HG02840 (cell line): ENCODE measurements around the gene KCNJ6.
"Not testable (repeated sequence)": the region's sequence is repeated elsewhere in the genome, so short reads cannot be mapped to it uniquely, and the experiment has no call there.

Source experiments
- ATAC-seq: cut with Tn5 transposase; IDR thresholded peaks from one replicate; pipeline ENCODE4 v1.9.1; 2021; ENCODE audit warnings: mild to moderate bottlenecking, moderate library complexity, moderate number of reproducible peaks; ENCODE audit not compliant: unreplicated experiment, low FRiP score

KCNJ6 gene

GRCh38 chr21:37916310-37917051 is at the start of gene KCNJ6:
Gene KCNJ6, minus strand, starts transcription at chr21:37916457. Its CDS starts 75,775 bp downstream, at chr21:37840682.
- no peak for ATAC-seq

GRCh38 chr21:37965088-37965805 is 49.0 kb upstream of the KCNJ6 start:
- no peak for ATAC-seq

- ATAC-seq = no peak
Measured at GRCh38 chr21:37958537-37958936, 42.3 kb upstream of the KCNJ6 start.

- ATAC-seq = no peak
Measured at GRCh38 chr21:37956772-37957171, 40.5 kb upstream of the KCNJ6 start.

GRCh38 chr21:37945036-37945435 is 28.8 kb upstream of the KCNJ6 start:
- ATAC-seq = no peak

- no peak for ATAC-seq
Measured at GRCh38 chr21:37944496-37944895, 28.2 kb upstream of the KCNJ6 start.

- no peak for ATAC-seq
Measured at GRCh38 chr21:37940691-37941090, 24.4 kb upstream of the KCNJ6 start.

- ATAC-seq = no peak
Measured at GRCh38 chr21:37939838-37940237, 23.6 kb upstream of the KCNJ6 start.

- ATAC-seq = no peak
Measured at GRCh38 chr21:37939251-37939650, 23.0 kb upstream of the KCNJ6 start.

GRCh38 chr21:37937668-37938067 is 21.4 kb upstream of the KCNJ6 start:
- ATAC-seq = no peak

GRCh38 chr21:37936010-37936785 is 19.9 kb upstream of the KCNJ6 start:
- ATAC-seq = no peak

- ATAC-seq = no peak
Measured at GRCh38 chr21:37932936-37933335, 16.7 kb upstream of the KCNJ6 start.

GRCh38 chr21:37927711-37928110 is 11.5 kb upstream of the KCNJ6 start:
- ATAC-seq = no peak

- no peak for ATAC-seq
Measured at GRCh38 chr21:37921091-37921490, 4.8 kb upstream of the KCNJ6 start.

GRCh38 chr21:37920302-37920701 is 4.0 kb upstream of the KCNJ6 start:
- not testable (repeated sequence) for ATAC-seq

GRCh38 chr21:37917612-37918011 is 1.4 kb upstream of the KCNJ6 start:
- ATAC-seq = no peak

- no peak for ATAC-seq
Measured at GRCh38 chr21:37915941-37916309, 332 bp downstream of the KCNJ6 start.

GRCh38 chr21:37915497-37915911 is 753 bp downstream of the KCNJ6 start:
- ATAC-seq = no peak

GRCh38 chr21:37912616-37913015 is 3.6 kb downstream of the KCNJ6 start:
- no peak for ATAC-seq

- ATAC-seq = no peak
Measured at GRCh38 chr21:37909936-37910335, 6.3 kb downstream of the KCNJ6 start.

- no peak for ATAC-seq
Measured at GRCh38 chr21:37908691-37909090, 7.6 kb downstream of the KCNJ6 start.
